Hematopoietic multipotent progenitor cell (in vitro differentiated cells): ENCODE data around the gene TUBGCP5. TPM values are rescaled to one million over a fixed set of nuclear protein-coding genes. Genes with fewer than 3 reads are reported as not detected.

Source experiments
- DNase-seq, 3 donors: peaks; one replicate each; pipeline ENCODE4 v3.0.0-alpha.2; 2011 to 2015; ENCODE audit warnings: low read depth in 2 of 3, low spot score in 2 of 3
- total RNA-seq: library from RNA; depleted of rRNA; stranded (reverse); fragments of >200 nt; gene quantifications from one replicate; pipeline ENCODE4 v1.2.3, GENCODE V29; 2012

The TUBGCP5 gene
- total RNA-seq, 1 donor = 8.1 TPM

GRCh38 chr15:22979238-22980188, 59.9 kb downstream of the TUBGCP5 start:
- DNase-seq = peak in 2 of 3 donors; percentile 22 to 29

GRCh38 chr15:22978691-22979237, 60.6 kb downstream of the TUBGCP5 start:
- no peak for DNase-seq

DNA sequence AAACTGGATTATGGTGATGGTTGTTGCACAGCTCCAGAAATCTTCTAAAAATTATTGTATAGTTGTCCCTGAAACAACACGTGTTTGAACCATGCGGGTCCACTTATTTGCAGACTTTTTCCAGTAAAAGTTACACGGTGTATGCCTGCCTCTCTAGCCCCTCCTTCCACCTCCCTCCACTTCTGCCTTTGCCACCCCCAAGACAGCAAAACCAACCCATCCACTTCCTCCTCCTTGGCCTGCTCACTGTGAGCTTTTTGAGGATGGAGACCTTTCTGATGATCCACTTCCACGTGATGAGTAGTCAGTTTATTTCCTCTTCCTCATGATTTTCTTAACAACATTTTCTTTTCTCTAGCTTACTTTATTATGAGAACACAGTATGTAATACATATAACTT, 64.6 kb downstream of the TUBGCP5 start:
- peak in 2 of 3 donors; percentile 34 to 52 for DNase-seq

GRCh38 chr15:22973987-22974386, 65.4 kb downstream of the TUBGCP5 start:
- DNase-seq = no peak

GRCh38 chr15:22973286-22973685, 66.1 kb downstream of the TUBGCP5 start:
- peak in 2 of 3 donors; percentile 62 to 80 for DNase-seq

GRCh38 chr15:22969489-22969888, 69.9 kb downstream of the TUBGCP5 start:
- no peak for DNase-seq

DNA sequence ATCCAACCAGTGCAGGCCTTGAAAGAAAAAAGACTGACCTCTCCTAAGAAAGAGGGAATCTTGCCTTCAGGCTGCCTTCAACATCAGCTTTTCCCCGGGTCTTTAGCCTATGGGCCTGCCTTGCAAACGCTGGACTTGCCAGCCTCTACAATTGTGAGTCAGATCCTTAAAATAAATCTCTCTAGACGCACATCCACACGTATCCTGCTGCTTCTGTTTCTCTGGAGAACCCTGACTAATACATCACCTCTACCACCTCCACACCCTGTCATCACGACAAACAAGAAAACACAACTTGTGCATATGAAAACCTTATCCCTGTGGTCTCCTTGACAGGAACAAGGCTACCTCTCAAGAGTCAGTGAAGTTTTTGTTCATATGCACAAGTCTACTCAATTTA, 71.0 kb downstream of the TUBGCP5 start:
- no peak for DNase-seq

- DNase-seq = no peak
These were observed 72.1 kb downstream of the TUBGCP5 start for GRCh38 chr15:22967084-22967770.

DNA sequence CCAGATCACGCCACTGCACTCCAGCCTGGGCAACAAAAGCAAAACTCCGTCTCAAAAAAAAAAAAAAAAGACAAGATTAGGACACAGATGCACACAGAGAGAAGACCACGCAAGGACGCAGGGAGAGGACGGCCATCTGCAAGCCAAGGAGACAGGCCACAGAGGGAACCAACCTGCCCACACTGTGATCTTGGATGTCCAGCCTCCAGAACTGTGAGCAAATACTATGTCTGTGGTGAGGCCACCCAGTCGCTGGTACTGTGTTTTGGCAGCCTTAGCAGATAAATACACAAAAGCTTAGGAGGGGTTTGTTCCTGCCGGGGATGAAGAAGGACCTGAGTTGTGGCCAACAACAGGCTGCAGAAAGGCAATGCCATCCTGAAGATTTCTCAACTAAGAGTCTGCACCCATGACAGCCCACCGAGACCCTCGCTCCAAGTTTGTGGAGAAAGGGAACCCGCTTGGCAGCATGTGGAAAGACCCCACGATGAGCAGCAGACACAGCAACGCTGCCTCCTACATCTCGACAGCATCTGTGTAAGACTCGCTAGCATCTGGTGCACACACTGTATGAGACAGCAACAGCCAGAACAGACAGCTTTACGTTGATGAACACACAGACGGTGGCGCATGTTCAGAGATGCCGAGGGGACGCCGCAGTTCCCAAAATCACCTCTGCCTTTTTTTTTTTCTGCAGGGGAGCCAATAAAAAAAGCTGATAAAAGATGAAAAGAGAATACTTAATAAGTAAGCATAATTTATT, 72.9 kb downstream of the TUBGCP5 start:
- DNase-seq = no peak

DNA sequence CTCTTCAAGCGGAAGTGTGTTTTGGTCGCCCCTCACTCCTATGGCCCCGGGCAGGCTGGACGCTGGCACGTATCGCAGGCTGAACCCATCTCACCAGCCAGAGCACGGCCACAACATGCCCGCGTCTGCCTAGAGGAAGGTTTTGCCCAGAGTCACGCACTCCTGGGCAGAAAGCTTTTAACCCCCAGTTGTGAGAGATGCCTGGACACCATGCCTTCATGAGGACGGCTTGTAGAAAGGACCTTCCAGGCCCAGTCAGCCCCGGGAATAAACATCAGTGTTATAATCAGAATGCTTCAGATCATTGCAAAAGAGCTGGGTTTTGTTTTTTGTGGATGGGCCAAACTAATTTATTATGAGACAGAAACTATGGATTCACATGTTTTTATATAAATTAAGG, 75.7 kb downstream of the TUBGCP5 start:
- DNase-seq = no peak

GRCh38 chr15:22962611-22963010, 76.8 kb downstream of the TUBGCP5 start:
- no peak for DNase-seq

DNA sequence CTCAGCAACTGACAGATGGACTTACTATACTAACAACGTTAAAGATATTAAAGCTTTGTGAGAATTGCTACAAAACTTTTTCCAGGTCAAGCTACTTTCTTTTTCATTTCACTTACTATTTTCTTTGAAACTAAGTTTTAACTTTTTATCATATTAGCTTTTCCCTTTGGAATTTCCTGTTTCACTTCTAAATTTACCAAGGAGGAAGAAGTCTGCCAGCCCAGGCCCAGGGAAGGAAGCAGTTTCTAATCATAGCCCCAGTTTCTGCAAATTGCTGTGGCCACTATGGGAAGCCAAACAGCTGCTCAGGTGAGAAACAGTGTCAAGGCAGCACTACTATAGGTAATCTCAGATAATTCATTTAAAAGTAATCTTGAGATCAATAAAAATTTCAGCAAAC, 77.6 kb downstream of the TUBGCP5 start:
- no peak for DNase-seq

DNA sequence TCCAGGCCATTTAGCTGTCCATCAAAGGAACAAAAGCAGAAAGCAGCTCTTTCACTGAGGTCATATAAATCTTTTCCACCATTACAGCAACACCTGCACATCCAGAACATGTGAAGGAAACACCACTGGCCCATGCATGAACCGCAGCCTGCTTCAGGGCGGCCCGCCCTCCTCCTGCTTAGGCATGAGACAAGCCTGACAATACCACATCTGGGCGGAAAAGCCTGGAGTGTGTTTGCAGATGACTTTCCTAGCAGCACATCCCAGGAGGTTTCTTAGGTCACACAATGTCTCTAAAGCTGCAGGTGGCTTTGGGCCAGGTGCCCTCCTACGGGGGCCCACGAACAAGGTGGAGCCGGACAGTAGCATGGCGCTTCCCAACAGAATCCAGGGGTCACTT, 78.8 kb downstream of the TUBGCP5 start:
- no peak for DNase-seq

GRCh38 chr15:22960126-22960525, 79.2 kb downstream of the TUBGCP5 start:
- DNase-seq = no peak

- no peak for DNase-seq
These were observed 79.9 kb downstream of the TUBGCP5 start for GRCh38 chr15:22959321-22960101.

DNA sequence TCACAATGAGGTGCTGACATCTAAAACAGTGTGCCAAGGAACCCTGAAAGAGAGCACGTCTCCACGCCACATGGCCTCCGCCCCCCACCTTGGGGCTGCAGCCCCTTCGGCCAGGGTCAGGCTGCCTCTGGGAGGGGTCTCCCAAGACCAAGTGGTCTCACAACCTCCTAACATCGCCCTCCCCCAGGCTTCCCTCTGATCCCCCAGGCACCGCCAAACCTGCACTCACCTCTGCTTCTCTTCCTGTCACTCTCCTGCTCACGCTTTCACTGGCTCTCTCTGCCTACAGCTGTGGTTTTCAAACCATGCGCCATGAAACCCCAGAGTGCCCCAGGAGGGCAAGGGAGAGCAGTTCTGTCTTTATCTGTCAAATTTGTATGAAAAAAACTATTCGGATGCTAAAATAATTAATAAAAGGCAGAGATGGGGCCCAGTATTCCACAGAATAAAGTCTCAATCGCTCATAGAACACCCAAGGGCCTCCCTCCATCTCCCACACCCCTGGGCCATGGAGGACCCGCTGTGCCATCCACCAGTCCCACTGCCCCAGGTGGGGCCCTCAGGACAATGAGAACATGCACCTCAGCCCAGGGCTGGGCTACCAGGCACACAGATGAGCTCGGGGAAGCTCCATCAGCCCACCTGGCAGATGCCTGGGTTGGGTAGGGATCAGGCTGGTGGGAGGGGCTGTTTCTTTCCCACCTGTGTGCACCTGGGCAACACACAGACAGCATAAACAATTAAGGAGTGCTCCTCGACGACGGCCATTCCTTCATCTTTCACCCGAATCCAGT, 80.7 kb downstream of the TUBGCP5 start:
- DNase-seq = no peak

DNA sequence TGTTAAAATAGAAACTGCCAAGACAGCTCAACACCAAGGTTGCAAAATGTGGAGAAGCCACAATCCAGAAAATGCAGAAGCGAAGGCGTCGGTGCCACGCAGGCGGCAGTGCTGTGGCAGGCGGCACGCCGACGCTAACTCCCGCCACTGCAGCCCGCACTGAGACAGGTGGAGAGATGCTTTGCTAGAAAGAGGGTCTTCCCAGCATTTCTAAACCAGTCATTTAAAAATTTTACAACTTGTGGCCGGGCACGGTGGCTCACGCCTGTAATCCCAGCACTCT, 82.5 kb downstream of the TUBGCP5 start:
- DNase-seq = no peak

DNA sequence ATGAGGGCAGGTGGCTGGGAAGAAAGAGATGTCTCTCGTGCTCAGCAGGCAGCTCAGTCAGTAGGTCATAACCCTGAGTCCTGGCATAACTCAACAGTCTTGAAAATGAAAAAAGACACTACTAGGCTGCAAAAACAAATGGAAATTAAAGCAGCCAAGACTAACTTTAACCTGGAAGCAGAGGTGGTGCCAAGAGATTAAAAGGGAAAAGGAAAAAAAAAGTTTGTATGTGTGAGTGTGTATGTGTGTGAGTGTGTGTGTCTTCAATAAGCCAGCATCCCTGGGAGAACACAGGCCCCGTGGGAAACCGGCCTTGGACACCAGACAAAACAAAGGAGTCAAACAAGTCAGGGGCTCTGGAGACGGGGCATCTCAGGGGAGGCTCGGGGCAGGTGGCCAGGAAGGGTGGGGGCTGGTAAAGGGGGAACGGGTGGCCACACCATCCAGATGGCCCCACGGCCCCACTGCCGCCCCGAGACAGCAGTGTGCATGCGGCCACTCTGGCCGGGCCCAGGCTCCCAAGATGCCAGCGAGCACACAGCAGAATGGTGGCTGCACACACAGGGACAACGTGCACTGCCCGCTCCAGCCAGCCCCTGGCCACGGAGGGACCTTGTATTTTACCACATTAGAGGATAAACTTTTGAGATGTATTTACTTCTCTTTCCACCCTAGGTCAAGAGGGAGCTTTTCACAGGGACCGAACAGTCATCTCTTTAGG, 83.0 kb downstream of the TUBGCP5 start:
- DNase-seq = no peak
